ENCODE results near the gene CLPTM1L. TPM values are rescaled to one million over a fixed set of nuclear protein-coding genes. Genes with fewer than 3 reads are reported as not detected.

The CLPTM1L gene
- polyA plus RNA-seq, 4 donors: 122 to 130 (median 129) TPM

DNA sequence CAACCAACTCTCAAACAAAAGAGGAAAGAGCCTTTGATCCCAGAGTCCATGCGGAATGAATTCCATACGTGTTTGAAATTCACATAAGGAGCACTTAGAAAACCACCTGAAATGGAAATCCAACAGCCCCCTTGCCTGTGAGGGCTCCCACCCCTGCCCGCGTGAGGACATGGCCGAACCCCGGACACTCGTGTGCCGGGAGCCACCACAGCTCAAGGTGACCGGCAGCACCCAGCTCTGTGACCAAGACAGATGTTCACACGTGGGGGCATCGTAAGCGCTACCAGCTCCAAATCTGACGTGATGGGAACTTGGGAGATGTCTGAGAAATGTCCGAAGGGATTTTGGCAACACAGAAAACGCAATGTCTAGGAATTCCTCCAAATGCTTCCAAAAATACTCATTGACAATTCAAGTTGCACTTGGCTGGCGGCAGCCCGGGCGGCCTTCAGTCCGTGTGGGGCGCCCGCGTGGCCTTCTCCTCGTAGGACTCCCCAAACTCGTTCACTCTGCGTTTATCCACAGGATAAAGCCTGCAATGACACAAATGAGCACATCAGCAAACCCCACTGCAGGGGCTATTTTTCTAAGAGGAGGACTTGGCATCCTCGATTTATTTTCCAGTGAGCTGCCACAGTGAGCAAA is 26.9 kb downstream of the CLPTM1L start:
- no peak for DNase-seq (ENCODE audit: low read depth in 4 of 4, low spot score in 2 of 4)

DNA sequence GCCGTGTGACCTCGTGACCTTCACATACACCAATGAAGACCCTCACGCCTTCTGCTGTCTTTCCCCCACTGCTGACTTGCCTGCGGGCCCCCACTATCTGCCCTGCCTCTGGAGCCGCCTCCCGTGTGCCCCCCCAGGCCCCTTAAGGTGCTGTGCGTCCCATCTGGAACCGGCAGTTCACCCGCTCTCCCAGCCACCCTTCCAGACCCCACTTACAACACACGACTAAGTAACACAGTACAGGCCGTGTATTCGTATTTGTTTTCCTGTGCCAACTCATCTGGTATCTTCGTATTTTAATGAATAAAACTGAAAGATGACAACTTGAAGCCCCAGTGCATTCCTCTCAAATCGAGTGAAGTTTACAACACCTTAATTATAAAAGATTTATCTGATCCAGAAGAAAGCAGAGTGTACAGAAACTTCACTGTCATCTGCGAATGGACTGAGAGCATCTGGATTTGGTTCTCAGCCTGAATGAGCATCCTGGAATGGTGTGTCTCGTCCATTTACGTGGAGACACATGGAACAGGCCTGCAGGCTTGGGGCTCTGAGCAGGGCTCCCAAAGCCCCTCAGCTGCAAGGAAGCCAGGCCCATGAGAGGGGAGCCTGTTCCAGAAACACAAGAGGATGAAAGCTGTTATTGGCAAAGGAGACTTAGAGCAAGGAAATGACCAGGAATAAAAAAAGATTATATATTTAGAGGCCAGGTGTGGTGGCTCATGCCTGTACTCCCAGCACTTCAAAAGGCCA is 28.1 kb downstream of the CLPTM1L start:
- DNase-seq (ENCODE audit: low read depth in 4 of 4, low spot score in 2 of 4): no peak

DNA sequence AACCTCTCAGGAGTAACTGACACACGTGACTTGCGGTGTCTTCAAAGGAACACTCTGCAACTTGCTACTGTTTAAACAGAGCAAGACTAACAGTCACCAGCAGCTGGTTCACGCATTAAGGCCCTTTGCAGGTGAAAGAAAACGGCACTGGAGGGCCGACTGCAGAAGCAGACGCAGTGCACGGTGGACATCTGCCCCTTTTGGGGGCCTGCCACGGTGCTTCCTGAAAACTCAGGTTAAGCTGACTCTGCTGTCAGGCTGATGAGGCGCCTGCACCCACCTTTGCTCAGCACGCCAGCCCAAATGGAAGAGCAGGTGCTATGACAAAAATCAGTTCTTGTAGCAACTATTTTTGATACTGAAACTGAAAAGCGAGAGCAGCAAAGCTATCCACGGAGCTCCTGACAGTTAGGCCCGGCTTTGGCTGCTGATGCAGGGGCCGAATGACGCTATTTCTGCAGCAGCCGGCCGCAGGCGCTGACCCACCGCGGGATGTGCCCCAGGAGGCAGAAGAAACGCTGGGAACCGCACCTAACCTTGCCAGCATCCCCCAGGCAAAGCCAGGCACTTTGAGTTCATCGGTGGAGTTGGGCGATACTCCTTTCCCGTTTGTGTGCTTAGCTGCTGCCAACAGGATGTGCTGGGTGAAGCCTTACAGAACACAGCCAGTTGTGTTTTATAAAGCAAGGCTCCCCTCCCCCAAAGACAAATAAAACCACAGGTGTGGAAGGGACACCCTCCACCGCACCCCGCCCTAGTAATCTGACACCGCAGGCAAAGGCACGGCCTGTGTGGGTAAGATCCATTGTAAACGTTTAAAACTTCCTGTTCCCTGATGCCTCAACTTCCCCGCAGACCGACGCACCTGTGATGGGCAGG is 29.0 kb downstream of the CLPTM1L start:
- peak in 1 of 4 donors; percentile 55 for DNase-seq (ENCODE audit: low read depth in 4 of 4, low spot score in 2 of 4)

DNA sequence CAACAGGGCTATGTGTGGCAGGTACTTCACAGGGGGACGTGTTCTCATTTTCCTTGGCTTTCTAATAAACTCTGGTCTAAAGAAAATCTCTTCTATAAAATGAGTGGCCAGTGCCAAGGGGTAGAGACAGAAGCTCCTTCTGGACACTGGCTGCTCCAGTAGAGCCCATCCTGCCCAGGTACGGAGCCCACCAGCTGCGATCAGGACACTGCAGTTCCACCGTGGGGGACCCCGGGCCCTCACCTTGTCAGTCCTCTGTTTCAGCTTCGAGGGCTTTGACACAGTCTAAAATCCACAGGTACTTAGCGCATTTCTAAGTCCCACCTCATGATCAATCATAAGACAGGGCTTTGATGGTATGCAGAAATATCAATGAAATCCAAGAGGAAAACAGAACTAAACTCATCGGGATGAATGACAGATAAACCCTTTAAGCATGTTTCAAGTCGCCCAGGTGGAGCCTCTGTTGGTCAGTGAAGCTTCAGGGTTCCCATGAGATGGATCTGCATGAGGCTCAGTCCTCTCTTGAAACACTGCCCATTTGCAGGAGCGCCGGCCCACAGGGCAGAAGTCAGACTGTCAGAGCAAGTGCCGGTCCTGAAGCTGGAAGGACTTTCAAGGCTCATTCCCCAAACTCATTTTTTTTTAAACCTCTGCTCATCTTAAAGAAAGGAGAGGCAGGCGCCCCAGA is 29.7 kb downstream of the CLPTM1L start:
- no peak for DNase-seq (ENCODE audit: low read depth in 4 of 4, low spot score in 2 of 4)

DNA sequence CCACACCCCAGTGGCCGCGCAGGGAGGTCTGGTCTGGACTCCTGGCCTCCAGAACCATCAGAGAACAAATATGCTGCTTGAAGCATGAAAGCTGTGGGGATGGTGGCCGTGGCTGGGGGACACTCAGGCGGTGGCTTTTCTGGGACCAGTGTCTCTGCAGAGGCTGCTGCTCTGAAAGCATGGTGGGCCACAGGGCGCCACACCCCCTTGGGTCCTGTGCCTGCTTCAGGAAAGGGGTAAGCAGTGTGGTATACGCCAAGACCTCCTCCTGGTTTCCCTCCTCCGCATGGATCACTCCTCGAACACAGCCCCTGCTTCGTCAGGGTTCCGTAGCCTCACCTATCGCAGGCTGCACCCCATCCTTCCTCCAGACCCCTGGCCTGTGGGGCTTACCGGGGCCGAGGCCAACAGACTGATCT is 30.3 kb downstream of the CLPTM1L start:
- DNase-seq (ENCODE audit: low read depth in 4 of 4, low spot score in 2 of 4): no peak

DNA sequence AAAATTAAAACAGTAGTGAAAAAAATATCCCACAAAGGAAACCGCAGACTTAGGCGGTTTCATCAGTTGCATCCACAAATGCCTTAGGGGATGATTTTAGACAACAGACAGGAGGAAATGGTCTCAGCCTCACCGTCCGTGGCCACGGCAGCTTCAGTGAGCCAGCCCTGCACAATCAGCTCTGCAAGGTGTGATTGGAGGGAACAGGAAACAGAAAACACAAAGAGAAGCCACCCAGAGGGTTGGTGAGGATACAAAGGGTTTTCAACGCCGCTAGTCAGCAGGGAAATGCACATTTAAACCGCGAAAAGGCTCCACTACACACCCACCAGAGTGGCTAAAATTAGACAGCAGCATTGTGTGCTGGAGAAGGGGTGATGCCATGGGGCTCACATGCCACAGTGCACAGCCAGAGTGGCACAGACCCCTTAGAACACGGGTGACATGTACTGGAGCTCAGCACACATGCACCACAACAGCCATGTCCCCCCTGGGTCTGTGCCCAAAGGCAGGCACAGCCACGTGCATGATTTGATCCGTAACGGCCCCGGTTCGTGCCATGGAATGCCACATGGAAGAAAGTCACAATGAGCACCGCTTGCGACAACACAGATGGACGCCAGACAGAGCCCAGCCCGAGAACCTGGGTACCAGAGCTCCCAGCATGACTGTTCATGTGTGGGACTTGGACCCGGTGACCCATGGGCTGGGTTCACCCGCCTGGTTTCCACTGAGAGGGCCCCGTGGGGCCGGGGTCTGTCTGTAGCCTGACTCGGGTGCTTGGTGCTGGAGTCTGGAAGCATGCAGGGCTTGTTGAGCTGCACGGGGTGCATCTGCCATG is 31.7 kb downstream of the CLPTM1L start:
- no peak for DNase-seq (ENCODE audit: low read depth in 4 of 4, low spot score in 2 of 4)

DNA sequence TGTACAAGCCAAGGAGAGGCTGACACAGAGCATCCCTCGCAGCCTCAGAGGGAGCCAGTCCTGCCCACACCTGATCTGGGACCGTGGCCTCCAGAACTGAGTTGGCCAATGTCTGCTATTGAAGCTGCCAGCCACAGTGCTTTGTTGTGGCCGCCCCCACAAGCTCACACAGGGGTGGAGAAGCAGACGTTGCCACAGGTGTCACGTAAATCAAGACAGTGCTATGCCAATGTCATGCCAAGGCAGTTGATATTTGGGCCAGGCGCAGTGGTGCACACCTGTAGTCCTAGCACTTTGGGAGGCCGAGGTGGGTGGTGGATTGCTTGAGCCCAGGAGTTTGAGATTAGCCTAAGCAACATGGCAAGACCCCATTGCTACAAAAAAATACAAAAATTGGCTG is 32.7 kb downstream of the CLPTM1L start:
- no peak for DNase-seq (ENCODE audit: low read depth in 4 of 4, low spot score in 2 of 4)

DNA sequence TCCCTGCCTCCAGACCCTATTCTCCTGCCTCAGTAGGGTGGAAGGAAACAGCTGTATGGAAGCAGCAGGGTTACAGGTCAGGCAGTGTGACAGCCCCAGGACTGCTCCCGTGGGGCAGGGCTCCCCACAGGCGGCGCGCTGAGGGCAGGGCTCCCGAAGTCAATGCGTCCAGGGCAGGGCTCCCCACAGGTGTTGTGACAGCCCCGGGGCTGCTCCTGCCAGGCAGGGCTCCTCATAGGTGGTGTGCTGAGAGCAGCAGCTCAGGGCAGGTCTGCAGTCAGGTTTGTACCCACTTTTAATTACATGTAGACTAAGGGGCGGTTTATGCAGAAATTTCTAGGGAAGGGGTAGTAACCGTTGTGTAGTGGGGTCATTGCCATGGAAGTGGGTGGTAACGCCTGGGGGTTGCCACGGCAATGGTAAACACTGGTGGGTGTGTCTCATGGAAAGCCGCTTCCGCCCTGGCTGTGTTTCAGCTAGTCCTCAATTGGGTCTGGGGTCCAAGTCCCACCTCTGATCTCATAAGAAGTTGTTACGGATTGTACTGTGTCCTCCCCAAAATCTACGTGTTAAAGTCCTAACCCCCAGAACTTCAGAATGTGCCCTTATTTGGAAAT is 33.4 kb downstream of the CLPTM1L start:
- DNase-seq (ENCODE audit: low read depth in 4 of 4, low spot score in 2 of 4): no peak

DNA sequence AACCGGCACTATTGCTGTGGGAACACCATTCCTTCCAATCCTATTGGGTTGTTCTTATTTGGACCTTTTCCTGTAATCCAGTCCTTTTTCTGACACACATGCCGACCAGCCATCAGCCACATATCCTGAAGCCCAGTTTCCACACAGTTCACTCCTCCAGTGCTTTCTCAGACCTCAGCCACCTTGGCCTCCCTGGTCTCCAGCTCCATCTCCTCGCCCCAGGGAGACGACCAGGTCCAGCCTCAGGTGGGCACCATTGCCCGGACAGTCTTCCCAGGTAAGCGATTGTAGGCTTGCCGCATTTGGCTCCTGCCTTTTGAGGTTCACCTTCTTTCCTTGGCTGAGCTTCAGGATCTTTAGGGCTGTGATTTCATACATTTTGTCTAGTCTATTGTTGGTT is 34.8 kb downstream of the CLPTM1L start:
- no peak for DNase-seq (ENCODE audit: low read depth in 4 of 4, low spot score in 2 of 4)

DNA sequence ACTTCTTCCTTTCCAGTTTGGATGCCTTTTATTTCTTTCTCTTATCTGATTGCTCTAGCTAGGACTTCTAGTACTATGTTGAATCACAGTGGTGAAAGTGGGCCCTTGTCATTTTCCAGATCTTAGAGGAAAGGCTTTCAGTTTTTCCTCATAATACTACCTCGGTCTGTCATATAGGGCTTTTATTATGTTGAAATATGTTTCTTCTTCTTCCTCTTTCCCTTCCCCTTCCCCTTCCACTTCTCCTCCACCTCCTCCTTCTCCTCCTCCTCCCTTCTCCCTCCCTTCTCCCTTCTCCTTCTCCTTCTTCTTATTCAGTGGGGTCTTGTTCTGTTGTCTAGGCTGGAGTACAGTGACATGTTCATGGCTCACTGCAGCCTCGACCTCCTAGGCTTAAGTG is 40.9 kb downstream of the CLPTM1L start:
- no peak for DNase-seq (ENCODE audit: low read depth in 4 of 4, low spot score in 2 of 4)

DNA sequence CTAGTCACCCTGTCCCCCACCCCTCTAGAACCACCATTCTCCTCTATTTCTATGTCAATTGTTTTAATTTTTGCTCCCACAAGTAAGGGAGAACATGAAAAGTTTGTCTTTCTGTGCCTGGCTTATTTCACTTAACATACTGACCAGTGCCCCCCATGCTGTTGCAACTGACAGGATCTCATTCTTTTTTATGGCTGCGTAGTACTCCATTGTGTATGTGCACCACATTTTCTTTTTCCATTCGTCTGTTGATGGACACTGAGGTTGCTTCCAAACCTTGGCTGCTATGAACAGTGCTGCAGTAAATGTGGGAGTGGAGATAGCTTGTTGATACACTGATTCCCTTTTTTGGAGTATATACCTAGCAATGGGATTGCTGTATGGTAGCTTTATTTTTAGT is 42.6 kb downstream of the CLPTM1L start:
- no peak for DNase-seq (ENCODE audit: low read depth in 4 of 4, low spot score in 2 of 4)

DNA sequence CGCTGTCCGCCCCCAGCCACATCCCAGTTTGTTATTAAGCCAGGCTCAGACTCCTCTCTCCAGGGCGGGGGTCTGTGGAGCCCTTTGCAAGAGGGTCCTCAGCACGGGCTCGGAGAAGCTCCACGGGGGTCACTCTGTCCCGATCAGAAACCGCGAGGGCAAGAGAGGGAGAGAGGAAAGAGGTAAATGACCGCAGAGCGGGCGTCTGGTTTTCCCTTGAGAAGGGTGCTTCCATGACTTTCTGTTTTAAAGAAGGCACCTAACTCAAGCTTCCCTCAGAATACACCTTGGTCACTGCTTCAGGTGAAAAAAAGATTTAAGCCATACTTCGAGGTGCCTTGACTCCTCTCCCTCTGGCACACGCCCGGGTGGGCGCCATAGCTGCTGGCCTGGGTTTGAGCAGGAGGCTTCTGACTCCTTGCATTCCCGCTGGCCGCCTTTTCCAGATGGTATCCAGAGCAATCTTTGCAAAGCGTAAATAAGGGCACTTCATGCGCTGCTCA is 44.3 kb downstream of the CLPTM1L start:
- DNase-seq (ENCODE audit: low read depth in 4 of 4, low spot score in 2 of 4): no peak

DNA sequence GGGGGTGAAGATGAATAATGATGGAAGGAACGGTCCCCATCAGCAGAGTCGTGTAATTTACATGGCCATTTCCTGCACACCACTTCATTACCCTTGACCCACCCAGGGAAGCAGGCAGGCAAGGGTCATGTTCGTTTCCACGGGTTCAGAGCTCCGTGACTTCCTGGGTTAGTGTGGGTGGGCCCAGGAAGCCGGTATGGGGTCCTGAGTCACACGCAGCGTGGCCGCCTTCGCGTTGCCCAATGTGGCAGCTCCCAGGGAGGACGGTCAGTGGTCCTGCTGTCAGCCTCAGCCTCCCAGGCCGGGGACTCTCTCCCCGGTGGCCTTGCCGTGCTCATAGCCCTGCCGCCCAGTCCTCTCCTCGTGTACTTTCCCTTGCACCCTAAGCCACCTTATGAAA is 44.9 kb downstream of the CLPTM1L start:
- no peak for DNase-seq (ENCODE audit: low read depth in 4 of 4, low spot score in 2 of 4)

DNA sequence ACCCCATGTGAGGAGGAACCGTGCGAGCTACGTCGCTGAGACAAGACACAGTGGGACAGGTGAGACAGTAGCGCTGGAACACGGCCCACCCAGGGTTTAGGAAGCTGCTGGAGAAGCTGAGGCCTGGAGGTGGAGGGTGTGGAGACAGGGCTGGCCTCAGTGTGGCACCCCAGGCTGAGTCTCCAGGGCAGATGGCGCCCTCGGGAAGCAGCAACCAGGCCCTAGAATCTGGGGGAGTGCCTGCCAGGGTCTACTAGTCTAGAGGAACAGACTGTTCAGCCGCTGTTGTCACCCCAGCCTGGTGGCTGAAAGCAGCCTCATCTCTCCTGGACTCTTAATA is 45.4 kb downstream of the CLPTM1L start:
- no peak for DNase-seq (ENCODE audit: low read depth in 4 of 4, low spot score in 2 of 4)

DNA sequence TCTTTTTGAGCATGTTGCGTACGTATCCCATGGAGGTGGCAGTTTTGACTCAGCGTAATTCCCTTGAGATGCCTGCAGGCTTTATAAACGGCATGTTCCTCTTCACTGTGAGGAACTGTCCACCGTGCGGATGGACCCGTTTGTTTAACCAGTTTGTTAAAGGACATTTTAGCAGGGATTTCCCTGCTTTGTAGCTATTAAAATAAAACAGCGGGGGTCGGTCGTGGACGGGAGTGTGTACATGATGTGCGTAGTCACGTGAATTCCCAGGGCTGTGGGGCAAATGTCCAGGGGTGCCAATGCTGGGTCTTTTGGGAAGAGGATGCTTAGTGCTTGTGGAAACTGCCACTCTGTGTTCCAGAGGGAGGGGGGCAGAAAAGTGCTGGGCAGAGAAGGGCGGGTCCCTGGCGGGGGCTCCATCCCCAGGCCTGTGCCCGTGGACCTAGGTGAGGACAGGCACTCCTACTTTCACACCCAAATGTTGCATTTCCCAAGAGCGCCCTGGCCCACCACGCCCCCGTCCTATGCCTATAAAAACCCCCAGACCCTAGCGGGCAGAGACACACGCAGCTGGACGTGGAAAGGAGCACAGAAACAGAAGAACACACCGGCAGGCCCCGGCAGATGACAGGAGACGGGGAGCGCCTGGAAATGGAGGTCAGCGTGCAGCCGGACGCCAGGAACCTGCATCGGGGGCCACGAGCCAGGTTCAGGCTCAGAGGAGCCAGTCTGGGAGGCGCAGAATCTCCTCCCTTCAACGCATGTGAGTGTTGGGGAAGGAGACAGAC is 46.0 kb downstream of the CLPTM1L start:
- no peak for DNase-seq (ENCODE audit: low read depth in 4 of 4, low spot score in 2 of 4)

DNA sequence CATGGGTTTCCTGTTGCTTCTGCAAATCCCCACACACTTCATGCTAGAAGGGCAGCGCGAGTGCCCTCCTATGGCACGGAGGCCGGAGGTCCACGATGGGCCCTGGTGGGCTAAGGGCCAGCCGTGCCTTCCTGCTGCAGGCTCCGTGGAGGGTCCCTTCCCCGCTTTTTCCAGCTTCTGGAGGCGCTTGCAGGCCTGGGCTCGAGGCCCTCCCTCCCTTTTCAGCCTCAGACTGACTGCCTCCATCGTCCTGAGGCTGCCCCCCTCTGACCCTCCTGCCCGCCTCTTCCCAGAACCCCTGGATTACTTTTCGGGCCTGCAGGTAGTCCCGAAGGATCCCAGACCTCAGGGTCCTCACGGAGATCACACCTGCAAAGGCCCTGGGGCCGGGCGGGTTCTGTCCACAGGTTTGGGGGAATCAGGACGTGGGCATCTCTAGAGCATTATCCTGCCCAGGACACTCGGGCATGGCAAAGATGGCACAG is 46.8 kb downstream of the CLPTM1L start:
- DNase-seq (ENCODE audit: low read depth in 4 of 4, low spot score in 2 of 4): no peak

DNA sequence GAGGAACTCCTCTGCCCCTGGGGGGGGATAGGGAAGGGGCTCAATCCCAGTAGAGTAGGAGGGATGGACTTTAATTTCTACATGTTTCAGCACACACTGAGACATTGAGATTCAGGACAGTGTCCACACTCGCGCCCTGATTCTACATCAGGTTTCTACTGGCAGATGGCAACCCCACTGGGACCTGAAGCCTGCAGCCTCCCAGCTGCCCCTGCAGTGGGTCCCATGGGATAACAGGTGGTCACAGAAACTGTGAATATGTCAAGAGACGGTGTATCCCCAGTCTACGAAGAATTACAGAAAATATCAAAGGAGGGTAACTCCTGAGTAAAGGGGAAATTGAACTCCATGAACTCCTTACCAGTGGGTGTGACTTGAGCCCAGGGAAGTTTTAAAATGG is 47.7 kb downstream of the CLPTM1L start:
- DNase-seq (ENCODE audit: low read depth in 4 of 4, low spot score in 2 of 4): no peak

DNA sequence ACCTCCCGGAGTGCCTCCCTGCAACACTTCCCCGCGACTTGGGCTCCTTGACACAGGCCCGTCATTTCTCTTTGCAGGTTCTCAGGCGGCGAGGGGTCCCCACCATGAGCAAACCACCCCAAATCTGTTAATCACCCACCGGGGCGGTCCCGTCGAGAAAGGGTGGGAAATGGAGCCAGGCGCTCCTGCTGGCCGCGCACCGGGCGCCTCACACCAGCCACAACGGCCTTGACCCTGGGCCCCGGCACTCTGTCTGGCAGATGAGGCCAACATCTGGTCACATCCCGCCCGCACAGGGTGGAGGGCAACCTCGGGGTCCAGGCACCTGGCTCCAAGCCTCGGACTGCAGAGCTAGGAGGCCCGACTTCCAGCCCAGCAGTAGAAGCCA is 49.3 kb downstream of the CLPTM1L start:
- DNase-seq (ENCODE audit: low read depth in 4 of 4, low spot score in 2 of 4): no peak

Measured in left renal cortex interstitium (tissue), 4 donors.